Smooth muscle cell of the brain vasculature (primary cell): ENCODE results near the gene NIN.
"Not testable (repeated sequence)": the region's sequence is repeated elsewhere in the genome, so short reads cannot be mapped to it uniquely, and the experiment has no call there.

Experiments used
- DNase-seq: peaks from one replicate; pipeline ENCODE4 v3.0.0-alpha.2; 2012; ENCODE audit warnings: low read depth, low spot score

The NIN gene

GRCh38 chr14:50820786-50821509, 10.0 kb downstream of the NIN start:
- no peak for DNase-seq

GRCh38 chr14:50819303-50819702, 11.7 kb downstream of the NIN start:
- not testable (repeated sequence) for DNase-seq

- DNase-seq: no peak
Measured at GRCh38 chr14:50816395-50817047, 14.4 kb downstream of the NIN start.

- DNase-seq: not testable (repeated sequence)
Measured at GRCh38 chr14:50815526-50815925, 15.4 kb downstream of the NIN start.

GRCh38 chr14:50815058-50815457, 15.9 kb downstream of the NIN start:
- DNase-seq: not testable (repeated sequence)

GRCh38 chr14:50814161-50814560, 16.8 kb downstream of the NIN start:
- DNase-seq: no peak

- no peak for DNase-seq
Measured at GRCh38 chr14:50813544-50813863, 17.5 kb downstream of the NIN start.

- no peak for DNase-seq
Measured at GRCh38 chr14:50812856-50813543, 18.0 kb downstream of the NIN start.

- no peak for DNase-seq
Measured at GRCh38 chr14:50812180-50812579, 18.8 kb downstream of the NIN start.

GRCh38 chr14:50808053-50808452, 22.9 kb downstream of the NIN start:
- no peak for DNase-seq

- DNase-seq: no peak
Measured at GRCh38 chr14:50806241-50806933, 24.6 kb downstream of the NIN start.

GRCh38 chr14:50805396-50805795, 25.6 kb downstream of the NIN start:
- no peak for DNase-seq

GRCh38 chr14:50804181-50804721, 26.7 kb downstream of the NIN start:
- DNase-seq: no peak

GRCh38 chr14:50801706-50802105, 29.3 kb downstream of the NIN start:
- DNase-seq: no peak

- no peak for DNase-seq
Measured at GRCh38 chr14:50800032-50800431, 30.9 kb downstream of the NIN start.

- DNase-seq: no peak
Measured at GRCh38 chr14:50798048-50798421, 32.9 kb downstream of the NIN start.

- DNase-seq: no peak
Measured at GRCh38 chr14:50797250-50798047, 33.5 kb downstream of the NIN start.

GRCh38 chr14:50796390-50796789, 34.6 kb downstream of the NIN start:
- DNase-seq: no peak

GRCh38 chr14:50795909-50796308, 35.1 kb downstream of the NIN start:
- DNase-seq: no peak

- DNase-seq: no peak
Measured at GRCh38 chr14:50795142-50795541, 35.8 kb downstream of the NIN start.

GRCh38 chr14:50794068-50794645, 36.8 kb downstream of the NIN start:
- no peak for DNase-seq
